GM18868 (cell line): ENCODE results near the gene ATP9A.
"Not testable (repeated sequence)": the region's sequence is repeated elsewhere in the genome, so short reads cannot be mapped to it uniquely, and the experiment has no call there.

Experiments used
- ATAC-seq: cut with Tn5 transposase; IDR thresholded peaks from one replicate; pipeline ENCODE4 v1.9.1; 2021; ENCODE audit warnings: mild to moderate bottlenecking, moderate library complexity; ENCODE audit not compliant: unreplicated experiment

ATP9A gene

GRCh38 chr20:51583073-51583472 is 185.1 kb downstream of the ATP9A start:
- no peak for ATAC-seq

- ATAC-seq = no peak
Measured at GRCh38 chr20:51581571-51581970, 186.6 kb downstream of the ATP9A start.

- ATAC-seq = no peak
Measured at GRCh38 chr20:51579137-51579536, 189.1 kb downstream of the ATP9A start.

GRCh38 chr20:51578145-51578459 is 190.1 kb downstream of the ATP9A start:
- no peak for ATAC-seq

- ATAC-seq = no peak
Measured at GRCh38 chr20:51577432-51578144, 190.6 kb downstream of the ATP9A start.

GRCh38 chr20:51575486-51575885 is 192.7 kb downstream of the ATP9A start:
- no peak for ATAC-seq

- ATAC-seq = no peak
Measured at GRCh38 chr20:51574248-51575033, 193.7 kb downstream of the ATP9A start.

GRCh38 chr20:51573576-51574243 is 194.5 kb downstream of the ATP9A start:
- no peak for ATAC-seq

GRCh38 chr20:51571460-51571794 is 196.8 kb downstream of the ATP9A start:
- no peak for ATAC-seq

- ATAC-seq = no peak
Measured at GRCh38 chr20:51570739-51571459, 197.3 kb downstream of the ATP9A start.

- no peak for ATAC-seq
Measured at GRCh38 chr20:51569815-51570738, 198.1 kb downstream of the ATP9A start.

GRCh38 chr20:51568533-51568932 is 199.7 kb downstream of the ATP9A start:
- not testable (repeated sequence) for ATAC-seq

- no peak for ATAC-seq
Measured at GRCh38 chr20:51567622-51568021, 200.6 kb downstream of the ATP9A start.

GRCh38 chr20:51566594-51566993 is 201.6 kb downstream of the ATP9A start:
- no peak for ATAC-seq

GRCh38 chr20:51565298-51566144 is 202.7 kb downstream of the ATP9A start:
- ATAC-seq = no peak

GRCh38 chr20:51563486-51564332 is 204.5 kb downstream of the ATP9A start:
- ATAC-seq = no peak

GRCh38 chr20:51563174-51563485 is 205.1 kb downstream of the ATP9A start:
- no peak for ATAC-seq

GRCh38 chr20:51562332-51563173 is 205.6 kb downstream of the ATP9A start:
- no peak for ATAC-seq
